ENCODE measurements around the gene TPCN1.

TPCN1 gene

GRCh38 chr12:113226696-113227568 lies 5.7 kb downstream of the TPCN1 start:
- DNase-seq: no peak

GRCh38 chr12:113227686-113228391 lies 6.6 kb downstream of the TPCN1 start:
- no peak for DNase-seq

GRCh38 chr12:113228394-113229028 lies 7.2 kb downstream of the TPCN1 start:
- no peak for DNase-seq

GRCh38 chr12:113230315-113231234 lies 9.3 kb downstream of the TPCN1 start:
- peak; percentile 15 for DNase-seq

- peak; percentile 10 for DNase-seq
Measured at GRCh38 chr12:113231235-113232088, 10.2 kb downstream of the TPCN1 start.

GRCh38 chr12:113232089-113232839 lies 11.0 kb downstream of the TPCN1 start:
- DNase-seq: peak; percentile 21

GRCh38 chr12:113232840-113233585 lies 11.7 kb downstream of the TPCN1 start:
- DNase-seq: peak; percentile 63

GRCh38 chr12:113233967-113234366 lies 12.7 kb downstream of the TPCN1 start:
- DNase-seq: no peak

- DNase-seq: no peak
Measured at GRCh38 chr12:113234483-113234882, 13.2 kb downstream of the TPCN1 start.

GRCh38 chr12:113235976-113236375 lies 14.7 kb downstream of the TPCN1 start:
- no peak for DNase-seq

GRCh38 chr12:113236539-113237399 lies 15.5 kb downstream of the TPCN1 start:
- DNase-seq: peak; percentile 37

- peak; percentile 31 for DNase-seq
Measured at GRCh38 chr12:113237748-113238147, 16.5 kb downstream of the TPCN1 start.

- peak; percentile 28 for DNase-seq
Measured at GRCh38 chr12:113238309-113238708, 17.0 kb downstream of the TPCN1 start.

- DNase-seq: peak; percentile 18
Measured at GRCh38 chr12:113239288-113239771, 18.1 kb downstream of the TPCN1 start.

- DNase-seq: peak; percentile 68
Measured at GRCh38 chr12:113239811-113240331, 18.6 kb downstream of the TPCN1 start.

GRCh38 chr12:113240395-113240794 lies 19.1 kb downstream of the TPCN1 start:
- DNase-seq: no peak

GRCh38 chr12:113241191-113242025 lies 20.1 kb downstream of the TPCN1 start:
- DNase-seq: peak; percentile 67
